Adrenal gland (tissue), 5 donors: ENCODE measurements around the gene C2orf78.

Experiments
- POLR2A ChIP-seq, 2 donors: fragments of 450-650 bp; IDR thresholded peaks; one replicate each; pipeline ENCODE4 v1.6.1; 2017; ENCODE audit warnings: antibody characterized with exemption in 2 of 2, mild to moderate bottlenecking in 2 of 2, moderate library complexity in 1 of 2
- TF ChIP-seq, protein P1 (sequence below), 6 experiments: fragments of 450-650 bp in 4 of 6; fragments of 200-600 bp in 2 of 6; sonication (generic) in 1 of 6; IDR thresholded peaks; 1 replicate in 5 of 6; 2 replicates in 1 of 6; pipeline versions ENCODE4 v1.5.1 to v1.8.0; 2016 to 2021; ENCODE audit warnings: antibody characterized with exemption in 6 of 6, mild to moderate bottlenecking in 2 of 6, moderate library complexity in 1 of 6
- donor health status: DM: no; HTN: no; CAD: no.

DNA sequence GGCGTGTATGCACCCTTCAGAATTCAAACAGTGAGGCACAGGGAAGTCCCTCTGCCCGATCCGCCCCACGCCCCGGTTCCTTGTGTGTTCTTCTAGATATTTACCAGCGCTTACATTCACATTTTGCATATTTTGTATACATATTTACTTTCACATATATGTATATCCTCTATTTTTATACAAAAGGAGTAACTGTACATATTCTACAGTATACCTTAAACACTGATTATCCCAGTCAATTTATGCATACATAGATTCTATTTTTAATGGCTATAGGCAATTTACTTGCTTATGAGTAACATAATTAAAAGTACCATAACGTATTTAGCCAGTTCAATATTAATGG is 3.8 kb upstream of the C2orf78 start:
- TF ChIP-seq, protein P1, sequence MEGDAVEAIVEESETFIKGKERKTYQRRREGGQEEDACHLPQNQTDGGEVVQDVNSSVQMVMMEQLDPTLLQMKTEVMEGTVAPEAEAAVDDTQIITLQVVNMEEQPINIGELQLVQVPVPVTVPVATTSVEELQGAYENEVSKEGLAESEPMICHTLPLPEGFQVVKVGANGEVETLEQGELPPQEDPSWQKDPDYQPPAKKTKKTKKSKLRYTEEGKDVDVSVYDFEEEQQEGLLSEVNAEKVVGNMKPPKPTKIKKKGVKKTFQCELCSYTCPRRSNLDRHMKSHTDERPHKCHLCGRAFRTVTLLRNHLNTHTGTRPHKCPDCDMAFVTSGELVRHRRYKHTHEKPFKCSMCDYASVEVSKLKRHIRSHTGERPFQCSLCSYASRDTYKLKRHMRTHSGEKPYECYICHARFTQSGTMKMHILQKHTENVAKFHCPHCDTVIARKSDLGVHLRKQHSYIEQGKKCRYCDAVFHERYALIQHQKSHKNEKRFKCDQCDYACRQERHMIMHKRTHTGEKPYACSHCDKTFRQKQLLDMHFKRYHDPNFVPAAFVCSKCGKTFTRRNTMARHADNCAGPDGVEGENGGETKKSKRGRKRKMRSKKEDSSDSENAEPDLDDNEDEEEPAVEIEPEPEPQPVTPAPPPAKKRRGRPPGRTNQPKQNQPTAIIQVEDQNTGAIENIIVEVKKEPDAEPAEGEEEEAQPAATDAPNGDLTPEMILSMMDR (IDR thresholded peaks at IDR 0.05): peak in 1 of 6 experiments; percentile 26
- TF ChIP-seq POLR2A (IDR thresholded peaks at IDR 0.05): no peak
